HepG2 (cell line): ENCODE data around the gene SP1. TPM values are rescaled to one million over a fixed set of nuclear protein-coding genes. Genes with fewer than 3 reads are reported as not detected.
A peak's percentile ranks its signal among the peaks of the same experiment; 100 is the strongest.

Experiments used
- CBFB ChIP-seq: sonication (generic); formaldehyde crosslinking; IDR thresholded peaks from 2 replicates; pipeline ENCODE4 v1.4.0; 2020; ENCODE audit warnings: missing genetic modification reagents
- ELF3 ChIP-seq: IDR thresholded peaks from 2 replicates; pipeline ENCODE4 v1.6.1; 2016; ENCODE audit warnings: missing genetic modification reagents, missing compliant biosample characterization
- ELK4 ChIP-seq: sonication (generic); formaldehyde crosslinking; IDR thresholded peaks from 2 replicates; pipeline ENCODE4 v1.9.0; 2021; ENCODE audit warnings: missing genetic modification reagents, borderline replicate concordance
- ERF ChIP-seq: IDR thresholded peaks from 2 replicates; pipeline ENCODE4 v1.6.1; 2018; ENCODE audit warnings: missing biosample characterization, missing genetic modification reagents
- FOXK1 ChIP-seq: sonication (generic); formaldehyde crosslinking; IDR thresholded peaks from 2 replicates; pipeline ENCODE4 v1.4.0; 2020; ENCODE audit warnings: low read depth, missing genetic modification reagents, borderline replicate concordance
- FOXO4 ChIP-seq: sonication (generic); formaldehyde crosslinking; conservative IDR thresholded peaks from 2 replicates; pipeline ENCODE4 v1.8.1; 2023; ENCODE audit warnings: missing genetic modification reagents
- GATAD1 ChIP-seq: IDR thresholded peaks from 2 replicates; pipeline ENCODE4 v1.6.1; 2016; ENCODE audit warnings: missing genetic modification reagents, missing compliant biosample characterization
- GMEB1 ChIP-seq: sonication (generic); formaldehyde crosslinking; IDR thresholded peaks from 2 replicates; pipeline ENCODE4 v1.5.1; 2020; ENCODE audit warnings: missing genetic modification reagents, mild to moderate bottlenecking, borderline replicate concordance
- HNF4A ChIP-seq: sonication (generic); formaldehyde crosslinking; IDR thresholded peaks from 2 replicates; pipeline ENCODE4 v1.4.0; 2020; ENCODE audit warnings: missing genetic modification reagents
- HNRNPLL ChIP-seq: fragments of 200-400 bp; formaldehyde crosslinking; IDR thresholded peaks from 2 replicates; pipeline ENCODE4 v1.6.1; 2017; ENCODE audit warnings: mild to moderate bottlenecking, low read depth, low read length; ENCODE audit not compliant: poor library complexity, severe bottlenecking
- NFE2L2 ChIP-seq: fragments of 150-350 bp; IDR thresholded peaks from 2 replicates; pipeline ENCODE4 v1.6.1; 2014; ENCODE audit warnings: low read length
- NFYB ChIP-seq: sonication (generic); formaldehyde crosslinking; IDR thresholded peaks from 2 replicates; pipeline ENCODE4 v1.4.0; 2020; ENCODE audit warnings: missing genetic modification reagents
- PAWR ChIP-seq: sonication (generic); formaldehyde crosslinking; IDR thresholded peaks from 2 replicates; pipeline ENCODE4 v1.4.0; 2020; ENCODE audit warnings: missing genetic modification reagents, mild to moderate bottlenecking, borderline replicate concordance
- POLR2AphosphoS5 ChIP-seq: IDR thresholded peaks from 2 replicates; pipeline ENCODE4 v1.6.1; 2012; ENCODE audit warnings: low read depth, low read length
- PREB ChIP-seq: sonication (generic); formaldehyde crosslinking; IDR thresholded peaks from 2 replicates; pipeline ENCODE4 v1.4.0; 2020; ENCODE audit warnings: missing genetic modification reagents
- RBFOX2 ChIP-seq: fragments of 200-400 bp; formaldehyde crosslinking; IDR thresholded peaks from 2 replicates; pipeline ENCODE4 v1.6.1; 2017; ENCODE audit warnings: low read depth, mild to moderate bottlenecking, low read length
- RNF2 ChIP-seq: fragments of 450-650 bp; conservative IDR thresholded peaks from 2 replicates; pipeline ENCODE4 v1.6.1; 2016; ENCODE audit warnings: low read depth
- SP4 ChIP-seq: sonication (generic); formaldehyde crosslinking; IDR thresholded peaks from 2 replicates; pipeline ENCODE4 v1.8.1; 2023; ENCODE audit warnings: mild to moderate bottlenecking, missing genetic modification reagents
- ZBTB33 ChIP-seq: sonication (generic); formaldehyde crosslinking; IDR thresholded peaks from 2 replicates; pipeline ENCODE4 v1.4.0; 2020; ENCODE audit warnings: missing genetic modification reagents
- ZFP37 ChIP-seq: sonication (generic); formaldehyde crosslinking; IDR thresholded peaks from 2 replicates; pipeline ENCODE4 v1.4.0; 2020; ENCODE audit warnings: missing genetic modification reagents, borderline replicate concordance
- ZNF143 ChIP-seq: sonication (generic); formaldehyde crosslinking; IDR thresholded peaks from 2 replicates; pipeline ENCODE4 v1.4.0; 2020; ENCODE audit warnings: missing genetic modification reagents
- ZNF569 ChIP-seq: sonication (generic); formaldehyde crosslinking; IDR thresholded peaks from 2 replicates; pipeline ENCODE4 v1.5.0; 2020; ENCODE audit warnings: mild to moderate bottlenecking, missing genetic modification reagents, moderate library complexity, borderline replicate concordance
- ZNF644 ChIP-seq: IDR thresholded peaks from 2 replicates; pipeline ENCODE4 v1.6.1; 2016; ENCODE audit warnings: low read depth
- ZZZ3 ChIP-seq: sonication (generic); formaldehyde crosslinking; IDR thresholded peaks from 2 replicates; pipeline ENCODE4 v1.4.0; 2020; ENCODE audit warnings: missing genetic modification reagents, mild to moderate bottlenecking, borderline replicate concordance
- polyA plus RNA-seq, 8 experiments: library from polyadenylated mRNA; depleted of rRNA in 3 of 8; stranded (reverse) in 7 of 8; unstranded in 1 of 8; fragments of >200 nt; fragmentation: Illumina TruSeq in 4 of 8; extraction: Trizol in 4 of 8; gene quantifications; 2 replicates each; pipeline versions ENCODE4 v1.2.1 to v1.2.3, GENCODE V29; 2011 to 2016; ENCODE audit warnings: low read depth in 4 of 8, missing spikeins in 1 of 8, mixed read lengths in 1 of 8; ENCODE audit not compliant: insufficient read depth in 1 of 8
- total RNA-seq, 5 experiments: library from RNA; depleted of rRNA; stranded (reverse); fragments of >200 nt; fragmentation: Illumina TruSeq; extraction: Trizol; gene quantifications; 2 replicates each; pipeline ENCODE4 v1.2.3, GENCODE V29; 2016; ENCODE audit warnings: low read depth in 1 of 5

Gene SP1
- total and polyA plus RNA-seq, 2 of the 13 experiments (the other 11 are each of a cell fraction or from before 2014, with no cell fraction given): 26.5 to 27.5 TPM

GRCh38 chr12:53451661-53452158, 71.7 kb downstream of the SP1 start, which contains the start of gene PCBP2 (continued):
- no peak for TF ChIP-seq FOXO4 (CRISPR knock-in tag)
- 0 out of 2 replicates have a peak, but pooled peaks have one; percentile 52 for TF ChIP-seq ZFP37
- peak; percentile 92 for TF ChIP-seq GMEB1 (CRISPR knock-in tag)
- TF ChIP-seq PAWR (CRISPR knock-in tag): no peak
- peak; percentile 77 for TF ChIP-seq ELF3 (CRISPR knock-in tag)
- TF ChIP-seq PREB: no peak
- TF ChIP-seq SP4 (CRISPR knock-in tag): peak; percentile 74
- peak; percentile 94 for TF ChIP-seq ERF (CRISPR knock-in tag)
- no peak for TF ChIP-seq ZNF143 (CRISPR knock-in tag)
- TF ChIP-seq RNF2: 0 out of 2 replicates have a peak, but pooled peaks have one; percentile 19
- TF ChIP-seq POLR2AphosphoS5: peak; percentile 67
- peak; percentile 87 for TF ChIP-seq GATAD1 (CRISPR knock-in tag)
- TF ChIP-seq HNF4A: peak; percentile 55
- peak; percentile 84 for TF ChIP-seq ZBTB33 (CRISPR knock-in tag)
- peak; percentile 36; the same call in 1 of the 2 replicates for TF ChIP-seq NFYB (CRISPR knock-in tag)
- no peak for TF ChIP-seq NFE2L2
- peak; percentile 91 for TF ChIP-seq CBFB
- no peak for TF ChIP-seq ELK4 (CRISPR knock-in tag)
- TF ChIP-seq HNRNPLL: peak; percentile 73
- TF ChIP-seq ZNF644 (CRISPR knock-in tag): 0 out of 2 replicates have a peak, but pooled peaks have one; percentile 19
- peak; percentile 79; the same call in 1 of the 2 replicates for TF ChIP-seq ZZZ3
- TF ChIP-seq RBFOX2: peak; percentile 93
- no peak for TF ChIP-seq ZNF569 (CRISPR knock-in tag)
- peak; percentile 79; the same call in 1 of the 2 replicates for TF ChIP-seq FOXK1
